Testis (tissue), 2 donors: Measurements from ENCODE around the gene PHACTR3.

Experiments used
- POLR2A ChIP-seq: fragments of 450-650 bp; IDR thresholded peaks from one replicate; pipeline ENCODE4 v1.6.1; 2017; ENCODE audit warnings: antibody characterized with exemption, mild to moderate bottlenecking, moderate library complexity
- TF ChIP-seq, protein P1 (sequence below), 3 experiments: fragments of 450-650 bp in 2 of 3; fragments of 200-600 bp in 1 of 3; sonication (generic) in 1 of 3; IDR thresholded peaks; one replicate each; pipeline ENCODE4 v1.5.1; 2016 to 2019; ENCODE audit warnings: antibody characterized with exemption in 3 of 3, mild to moderate bottlenecking in 2 of 3, moderate library complexity in 1 of 3

DNA sequence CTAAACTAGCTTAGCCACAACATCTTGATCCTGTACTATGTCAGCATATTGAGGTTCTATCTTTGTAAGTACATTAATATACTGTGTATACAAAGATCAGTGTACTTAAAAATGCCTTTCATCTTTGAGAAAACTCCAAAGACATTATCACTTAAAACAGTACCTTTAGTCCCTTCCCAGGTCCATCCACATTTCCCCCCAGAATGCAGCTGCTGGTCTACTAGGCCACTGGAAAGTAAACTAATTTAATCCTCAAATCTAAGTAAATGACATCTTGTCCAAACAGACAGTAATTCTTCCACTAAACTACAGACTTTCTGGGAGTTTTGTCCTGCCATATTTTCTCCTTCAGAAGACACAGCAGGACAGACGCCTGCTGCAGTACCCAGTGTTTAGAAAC, 260.4 kb downstream of the PHACTR3 start:
- TF ChIP-seq, protein P1, sequence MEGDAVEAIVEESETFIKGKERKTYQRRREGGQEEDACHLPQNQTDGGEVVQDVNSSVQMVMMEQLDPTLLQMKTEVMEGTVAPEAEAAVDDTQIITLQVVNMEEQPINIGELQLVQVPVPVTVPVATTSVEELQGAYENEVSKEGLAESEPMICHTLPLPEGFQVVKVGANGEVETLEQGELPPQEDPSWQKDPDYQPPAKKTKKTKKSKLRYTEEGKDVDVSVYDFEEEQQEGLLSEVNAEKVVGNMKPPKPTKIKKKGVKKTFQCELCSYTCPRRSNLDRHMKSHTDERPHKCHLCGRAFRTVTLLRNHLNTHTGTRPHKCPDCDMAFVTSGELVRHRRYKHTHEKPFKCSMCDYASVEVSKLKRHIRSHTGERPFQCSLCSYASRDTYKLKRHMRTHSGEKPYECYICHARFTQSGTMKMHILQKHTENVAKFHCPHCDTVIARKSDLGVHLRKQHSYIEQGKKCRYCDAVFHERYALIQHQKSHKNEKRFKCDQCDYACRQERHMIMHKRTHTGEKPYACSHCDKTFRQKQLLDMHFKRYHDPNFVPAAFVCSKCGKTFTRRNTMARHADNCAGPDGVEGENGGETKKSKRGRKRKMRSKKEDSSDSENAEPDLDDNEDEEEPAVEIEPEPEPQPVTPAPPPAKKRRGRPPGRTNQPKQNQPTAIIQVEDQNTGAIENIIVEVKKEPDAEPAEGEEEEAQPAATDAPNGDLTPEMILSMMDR (IDR thresholded peaks at IDR 0.05) = no peak
- no peak for TF ChIP-seq POLR2A
